ENCODE measurements around the gene CAPN12. TPM values are rescaled to one million over a fixed set of nuclear protein-coding genes. Genes with fewer than 3 reads are reported as not detected.

The CAPN12 gene
- total and polyA plus RNA-seq, 2 of the 4 experiments (the other 2 are of a cell fraction), result 0.18 to 0.97 TPM

DNA sequence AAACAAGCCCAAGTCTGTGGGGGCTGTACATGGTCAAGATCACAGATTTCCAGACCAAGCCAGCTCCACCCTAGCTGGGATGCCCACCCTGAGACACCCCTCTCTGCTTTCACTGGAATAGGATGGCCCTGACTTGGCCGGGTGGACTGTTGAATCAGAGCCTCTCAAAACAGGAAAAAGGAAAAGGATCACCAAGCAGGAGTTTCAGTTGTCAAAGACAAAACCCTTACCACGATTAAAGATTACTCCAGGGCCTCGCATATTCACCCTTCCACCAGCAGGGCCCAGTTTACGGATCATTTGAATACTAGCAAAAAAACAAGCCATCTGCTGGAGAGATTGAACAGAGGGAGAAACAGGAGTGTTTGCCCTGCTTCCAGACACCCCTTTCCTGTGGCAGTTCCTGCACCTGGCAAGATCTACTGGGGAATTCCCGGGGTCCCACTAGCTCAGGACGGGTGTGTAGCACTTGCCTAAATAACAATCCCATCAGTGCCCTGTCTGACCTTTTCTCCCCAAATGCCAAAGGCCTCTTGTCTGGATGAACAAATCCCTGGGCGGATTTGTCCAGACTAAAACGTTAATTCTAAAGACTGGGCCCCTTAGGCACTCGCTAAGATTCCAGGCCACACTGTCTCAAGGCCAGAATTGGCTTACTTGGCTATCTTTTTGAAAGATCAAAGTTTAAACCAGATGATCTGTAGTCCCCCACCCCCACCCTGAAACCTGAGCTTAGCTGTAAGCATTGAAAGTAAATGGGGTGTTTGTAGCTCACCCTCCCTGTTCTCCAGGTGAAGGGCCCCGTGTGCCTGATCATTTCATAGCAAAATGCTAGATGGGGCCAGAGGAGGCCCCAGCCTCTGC lies 58.4 kb downstream of the CAPN12 start (continued):
- TF ChIP-seq MAZ (IDR thresholded peaks at IDR 0.05; ENCODE audit: borderline replicate concordance, low read depth, low read length), result no peak

DNA sequence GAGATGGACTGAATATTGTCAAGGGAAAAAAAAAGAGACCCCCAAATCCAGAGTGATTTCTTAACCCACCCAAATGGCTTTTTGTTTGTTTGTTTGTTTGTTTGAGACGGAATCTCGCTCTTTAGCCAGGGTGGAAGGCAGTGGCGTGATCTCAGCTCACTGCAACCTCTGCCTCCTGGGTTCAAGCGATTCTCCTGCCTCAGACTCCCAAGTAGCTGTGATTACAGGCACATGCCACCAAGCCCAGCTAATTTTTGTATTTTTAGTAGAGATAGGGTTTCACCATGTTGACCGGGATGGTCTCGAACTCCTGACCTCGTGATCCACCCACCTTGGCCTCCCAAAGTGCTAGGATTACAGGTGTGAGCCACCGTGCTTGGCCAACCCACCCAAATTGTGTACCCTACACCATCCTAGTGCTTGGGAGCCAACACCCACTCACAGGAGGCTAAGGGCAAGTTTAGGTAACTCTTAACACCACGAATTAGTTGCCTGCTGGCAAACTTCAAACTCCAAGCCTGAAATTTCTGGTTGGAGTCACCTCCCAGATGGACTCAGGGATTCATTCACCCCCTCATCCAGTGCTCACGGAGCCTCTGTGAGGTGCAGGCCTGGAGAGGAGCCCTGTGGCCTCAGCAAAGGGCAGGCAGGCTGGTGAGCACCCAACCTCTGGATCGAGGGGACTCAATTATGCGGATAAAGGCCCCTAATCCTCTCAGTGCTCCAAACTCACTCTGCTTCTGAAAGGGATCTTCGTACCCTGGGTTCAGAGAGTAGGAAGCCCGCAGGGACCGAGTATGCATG lies 59.2 kb downstream of the CAPN12 start:
- peak overlapping the region; percentile 73 for H3K27ac ChIP-seq (ENCODE audit: insufficient read depth, low read length)
- ChIA-PET POLR2A (ENCODE audit: unreplicated experiment) (interaction anchor here (0.6 kb wide), 1 partner anchor 1596 kb away, joined by 3 read pairs; no protein-coding TSS in a partner anchor), CTCF (no interaction called here)
- peak overlapping the region; percentile 97 for H4K5ac ChIP-seq (ENCODE audit: low read depth, low read length)
- H3K14ac ChIP-seq (replicated peaks; ENCODE audit: low read depth, low read length), result peak overlapping the region; percentile 78
- H3K36me3 ChIP-seq (ENCODE audit: control insufficient read depth, insufficient read depth, low read length), result peaks cover 8% of the 10 kb centered on the region
- H3K56ac ChIP-seq (ENCODE audit: extremely low read depth, insufficient read depth, low read length), result peak overlapping the region; percentile 75
- DNase-seq (no peak), ATAC-seq (ENCODE audit: low read depth) (no peak)
- no peaks in the 10 kb centered on the region for H3K27me3 ChIP-seq (ENCODE audit: control insufficient read depth, insufficient read depth, low read length)
- peaks cover 31% of the 10 kb centered on the region for H3K9me1 ChIP-seq (ENCODE audit: insufficient read depth, low read length)
- no peak overlapping the region for H3K4me3 ChIP-seq (ENCODE audit: insufficient read depth, low read depth, low read length)
- TF ChIP-seq RFX5 (IDR thresholded peaks at IDR 0.05; ENCODE audit: low read depth, low read length) (no peak), MXI1 (IDR thresholded peaks at IDR 0.05; ENCODE audit: borderline replicate concordance, low read depth, low read length) (no peak), NFE2L2 (IDR thresholded peaks at IDR 0.05; ENCODE audit: low read depth, low read length) (no peak), BHLHE40 (IDR thresholded peaks at IDR 0.05; ENCODE audit: low read depth, low read length) (no peak), MAFK (IDR thresholded peaks at IDR 0.05; ENCODE audit: low read depth, low read length) (no peak), MAZ (IDR thresholded peaks at IDR 0.05; ENCODE audit: borderline replicate concordance, low read depth, low read length) (no peak), RCOR1 (IDR thresholded peaks at IDR 0.05; ENCODE audit: insufficient replicate concordance, low read length) (no peak)
- TF ChIP-seq, protein P1, sequence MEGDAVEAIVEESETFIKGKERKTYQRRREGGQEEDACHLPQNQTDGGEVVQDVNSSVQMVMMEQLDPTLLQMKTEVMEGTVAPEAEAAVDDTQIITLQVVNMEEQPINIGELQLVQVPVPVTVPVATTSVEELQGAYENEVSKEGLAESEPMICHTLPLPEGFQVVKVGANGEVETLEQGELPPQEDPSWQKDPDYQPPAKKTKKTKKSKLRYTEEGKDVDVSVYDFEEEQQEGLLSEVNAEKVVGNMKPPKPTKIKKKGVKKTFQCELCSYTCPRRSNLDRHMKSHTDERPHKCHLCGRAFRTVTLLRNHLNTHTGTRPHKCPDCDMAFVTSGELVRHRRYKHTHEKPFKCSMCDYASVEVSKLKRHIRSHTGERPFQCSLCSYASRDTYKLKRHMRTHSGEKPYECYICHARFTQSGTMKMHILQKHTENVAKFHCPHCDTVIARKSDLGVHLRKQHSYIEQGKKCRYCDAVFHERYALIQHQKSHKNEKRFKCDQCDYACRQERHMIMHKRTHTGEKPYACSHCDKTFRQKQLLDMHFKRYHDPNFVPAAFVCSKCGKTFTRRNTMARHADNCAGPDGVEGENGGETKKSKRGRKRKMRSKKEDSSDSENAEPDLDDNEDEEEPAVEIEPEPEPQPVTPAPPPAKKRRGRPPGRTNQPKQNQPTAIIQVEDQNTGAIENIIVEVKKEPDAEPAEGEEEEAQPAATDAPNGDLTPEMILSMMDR (conservative IDR thresholded peaks at IDR 0.05; ENCODE audit: low read depth, low read length), result no peak
- peak overlapping the region; percentile 64; the same call in 1 of the 2 replicates for H3K4me2 ChIP-seq (ENCODE audit: low read depth, low read length)
- no peak overlapping the region for H2AFZ ChIP-seq (replicated peaks; ENCODE audit: low read length, poor library complexity)
- H2BK5ac ChIP-seq (ENCODE audit: low read depth, low read length, poor library complexity, severe bottlenecking), result peak overlapping the region; percentile 97
- H3K79me1 ChIP-seq (ENCODE audit: low read depth in 1 of 2, low read length in 2 of 2), result peaks cover 8 to 82% of the 10 kb centered on the region in 2 experiments
- peak overlapping the region; percentile 40 for H3K9ac ChIP-seq (ENCODE audit: low read depth, low read length)
- H2AK9ac ChIP-seq (replicated peaks; ENCODE audit: low read depth, low read length, poor library complexity), result peak overlapping the region; percentile 48
- peaks cover 42% of the 10 kb centered on the region for H3K4me1 ChIP-seq (ENCODE audit: control insufficient read depth, insufficient read depth, low read length)
- no TSS peak for BruUV-seq (replicated peaks)
- H3K9me3 ChIP-seq (ENCODE audit: control insufficient read depth, insufficient read depth, low read length), result no peaks in the 10 kb centered on the region
- intact Hi-C loops (cut with micrococcal nuclease) (loop anchor here (5.0 kb wide), 1 partner anchor 33 kb away; no protein-coding TSS in a partner anchor), in situ Hi-C loops (cut with MboI; ENCODE audit: low sequenced_read_pairs) (no loop called here), dilution Hi-C loops (cut with HindIII; ENCODE audit: low sequenced_read_pairs, unreplicated experiment) (no loop called here)
- peak overlapping the region; percentile 88 for H4K91ac ChIP-seq (ENCODE audit: insufficient read depth, low read depth, low read length)
- H2BK15ac ChIP-seq (ENCODE audit: low read depth, low read length), result peak overlapping the region; percentile 95; the same call in 2 of the 3 replicates
- peak overlapping the region; percentile 76 for H2BK20ac ChIP-seq (ENCODE audit: low read depth, low read length)
- H2BK120ac ChIP-seq (ENCODE audit: low read depth, low read length), result peak overlapping the region; percentile 85
- peak overlapping the region; percentile 99 for H2AK5ac ChIP-seq (ENCODE audit: low read depth, low read length)
- peak overlapping the region; percentile 70 for H3K18ac ChIP-seq (ENCODE audit: low read depth, low read length)
- peak overlapping the region; percentile 73 to 81 for H4K8ac ChIP-seq (ENCODE audit: low read depth in 2 of 2, low read length in 2 of 2)
- H3K23ac ChIP-seq (ENCODE audit: low read depth, low read length), result peak overlapping the region; percentile 95
- peak overlapping the region; percentile 93 for H3K4ac ChIP-seq (ENCODE audit: low read depth, low read length)
- H4K20me1 ChIP-seq (ENCODE audit: insufficient read depth, low read length), result peaks cover 41% of the 10 kb centered on the region
- WGBS, 2 experiments (ENCODE audit: extremely low coverage in 2 of 2, insufficient read length in 1 of 2), result no CpG with 5 or more reads among the region's 15 CpGs

Data from IMR-90 (cell line).